Left ventricle myocardium inferior (tissue), 1 donor: ENCODE data around the gene DGAT2. TPM values are rescaled to one million over a fixed set of nuclear protein-coding genes. Genes with fewer than 3 reads are reported as not detected.
A peak's percentile ranks its signal among the peaks of the same experiment; 100 is the strongest.

ENCODE experiments used
- DNase-seq: peaks from one replicate; pipeline ENCODE4 v3.0.0-alpha.2; 2020
- H3K27ac ChIP-seq: fragments of 200-600 bp; replicated peaks from 2 replicates; pipeline ENCODE4 v1.8.0; 2021
- H3K27me3 ChIP-seq: fragments of 200-600 bp; 2 replicates; pipeline ENCODE4 v1.8.0; 2021; ENCODE audit warnings: low read depth
- H3K36me3 ChIP-seq: fragments of 200-600 bp; 2 replicates; pipeline ENCODE4 v1.8.0; 2021
- H3K4me1 ChIP-seq: fragments of 200-600 bp; 2 replicates; pipeline ENCODE4 v1.8.0; 2021
- H3K4me3 ChIP-seq: fragments of 200-600 bp; 2 replicates; pipeline ENCODE4 v1.8.0; 2021; ENCODE audit warnings: mild to moderate bottlenecking, moderate library complexity
- H3K9me3 ChIP-seq: fragments of 200-600 bp; replicated peaks from 2 replicates; pipeline ENCODE4 v1.8.0; 2021
- intact Hi-C: fragments of 100-400 bp; cut with micrococcal nuclease; formaldehyde crosslinking; loops from one replicate; pipeline ENCODE4 v1.11.0; 2022
- total RNA-seq: library from RNA; stranded (reverse); fragmentation: NEBNext Ultra II Directional; extraction: Animal tissue kit (Norgen Biotek cat#: 25700); gene quantifications from one replicate; pipeline ENCODE4 v1.2.1, GENCODE V29; 2021
- TF ChIP-seq, protein P1 (sequence below): fragments of 200-600 bp; IDR thresholded peaks from 2 replicates; pipeline ENCODE4 v1.8.0; 2021; ENCODE audit warnings: antibody characterized with exemption, mild to moderate bottlenecking, borderline replicate concordance
- donor health status: DM: no; HTN: yes; CAD: no; lungs with severe emphysema.

Gene DGAT2
- total RNA-seq, 1 donor from 2014 or later: 6.9 TPM

DNA sequence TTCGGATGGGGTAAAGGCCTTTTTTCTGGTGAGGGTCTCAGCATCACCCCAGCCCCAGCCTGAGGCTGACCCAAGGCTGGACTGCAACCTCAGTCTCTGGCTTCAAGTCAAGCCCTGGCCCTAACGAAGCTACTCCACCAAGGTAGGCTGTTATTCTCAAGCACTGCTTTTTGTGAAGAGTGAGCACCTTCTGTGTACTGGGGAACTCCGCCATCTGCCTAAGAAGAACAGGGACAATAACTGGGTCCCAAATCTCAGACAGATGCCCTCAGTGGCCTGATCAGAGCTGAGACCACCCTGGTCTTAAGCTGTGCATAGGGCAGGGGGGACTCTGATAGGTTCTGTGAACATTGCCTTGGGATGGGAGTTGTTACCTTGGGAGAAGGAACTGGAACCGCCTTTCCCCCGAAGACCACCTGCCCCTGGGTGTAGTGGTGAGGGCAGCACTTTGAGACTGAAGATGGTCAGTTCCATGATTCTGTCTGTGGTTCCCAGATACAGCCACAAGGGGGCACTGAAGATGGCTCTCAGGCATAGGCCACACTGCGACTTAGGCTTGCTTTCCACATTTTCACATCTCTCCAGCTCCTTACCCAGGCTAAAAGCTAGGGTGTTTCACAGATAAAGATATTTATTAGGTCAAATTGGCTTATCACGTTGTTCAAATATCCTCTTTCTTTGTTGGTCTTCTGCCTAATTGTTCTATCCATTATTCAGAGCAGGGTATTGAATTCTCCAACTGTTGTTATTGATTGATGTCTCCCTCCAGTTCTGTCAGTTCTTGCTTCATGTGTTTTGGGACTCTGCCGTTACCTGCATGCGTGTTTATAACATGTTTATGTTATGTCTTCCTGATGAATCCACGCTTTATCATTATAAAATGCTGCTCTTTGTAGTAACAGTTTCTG is 34.6 kb downstream of the DGAT2 start:
- TF ChIP-seq, protein P1, sequence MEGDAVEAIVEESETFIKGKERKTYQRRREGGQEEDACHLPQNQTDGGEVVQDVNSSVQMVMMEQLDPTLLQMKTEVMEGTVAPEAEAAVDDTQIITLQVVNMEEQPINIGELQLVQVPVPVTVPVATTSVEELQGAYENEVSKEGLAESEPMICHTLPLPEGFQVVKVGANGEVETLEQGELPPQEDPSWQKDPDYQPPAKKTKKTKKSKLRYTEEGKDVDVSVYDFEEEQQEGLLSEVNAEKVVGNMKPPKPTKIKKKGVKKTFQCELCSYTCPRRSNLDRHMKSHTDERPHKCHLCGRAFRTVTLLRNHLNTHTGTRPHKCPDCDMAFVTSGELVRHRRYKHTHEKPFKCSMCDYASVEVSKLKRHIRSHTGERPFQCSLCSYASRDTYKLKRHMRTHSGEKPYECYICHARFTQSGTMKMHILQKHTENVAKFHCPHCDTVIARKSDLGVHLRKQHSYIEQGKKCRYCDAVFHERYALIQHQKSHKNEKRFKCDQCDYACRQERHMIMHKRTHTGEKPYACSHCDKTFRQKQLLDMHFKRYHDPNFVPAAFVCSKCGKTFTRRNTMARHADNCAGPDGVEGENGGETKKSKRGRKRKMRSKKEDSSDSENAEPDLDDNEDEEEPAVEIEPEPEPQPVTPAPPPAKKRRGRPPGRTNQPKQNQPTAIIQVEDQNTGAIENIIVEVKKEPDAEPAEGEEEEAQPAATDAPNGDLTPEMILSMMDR: peak; percentile 93
- peak; percentile 69 for DNase-seq
- peaks cover 6% of the 10 kb centered on the region for H3K4me1 ChIP-seq
- intact Hi-C loops: no loop called here
- no peak overlapping the region for H3K27ac ChIP-seq
- no peaks in the 10 kb centered on the region for H3K9me3 ChIP-seq
- no peaks in the 10 kb centered on the region for H3K27me3 ChIP-seq
- no peaks in the 10 kb centered on the region for H3K36me3 ChIP-seq
- H3K4me3 ChIP-seq: no peak overlapping the region

DNA sequence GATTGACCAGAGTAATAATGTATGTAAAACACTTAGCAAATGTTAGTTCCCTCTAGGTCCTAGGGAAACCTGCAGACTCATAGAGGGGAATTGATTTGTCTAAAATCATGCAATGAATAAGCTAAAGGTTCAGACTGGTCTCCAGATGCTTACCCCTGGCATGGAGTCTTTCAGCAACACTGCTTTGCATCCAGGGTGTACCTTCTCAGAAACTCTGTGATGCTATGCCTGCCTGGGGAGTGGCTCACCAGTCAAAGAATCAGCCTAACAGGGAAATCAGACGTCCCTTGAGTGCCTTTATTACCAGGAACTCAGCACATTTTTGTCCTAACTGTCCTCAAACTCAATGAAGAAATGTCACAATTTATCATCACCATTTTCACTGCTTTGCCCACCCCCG is 40.5 kb downstream of the DGAT2 start:
- no peaks in the 10 kb centered on the region for H3K27me3 ChIP-seq
- H3K4me1 ChIP-seq: peaks cover 17% of the 10 kb centered on the region
- no peaks in the 10 kb centered on the region for H3K9me3 ChIP-seq
- H3K36me3 ChIP-seq: no peaks in the 10 kb centered on the region
- intact Hi-C loops: no loop called here
- TF ChIP-seq, protein P1: no peak
- H3K27ac ChIP-seq: no peak overlapping the region
- no peak for DNase-seq
- H3K4me3 ChIP-seq: no peak overlapping the region

DNA sequence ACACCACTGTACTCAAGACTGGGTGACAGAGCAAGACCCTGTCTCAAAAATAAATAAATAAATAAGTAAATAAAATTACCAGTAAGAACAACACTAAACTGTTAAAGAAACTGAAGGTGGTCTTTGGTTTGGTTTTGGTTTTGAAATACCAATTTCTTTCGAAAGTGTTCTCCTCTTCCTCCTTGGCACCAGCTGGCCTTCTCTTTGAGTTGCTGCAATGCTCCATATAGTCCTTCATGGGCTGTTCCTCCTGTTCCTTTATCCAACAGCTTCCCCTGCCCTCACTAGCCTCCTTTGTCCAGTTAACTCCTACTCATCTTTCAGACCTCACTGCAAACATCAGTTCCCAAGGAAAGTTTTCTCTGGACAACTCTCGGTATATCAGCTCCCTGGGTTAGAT is 41.4 kb downstream of the DGAT2 start:
- H3K36me3 ChIP-seq: no peaks in the 10 kb centered on the region
- TF ChIP-seq, protein P1: no peak
- H3K4me1 ChIP-seq: peaks cover 21% of the 10 kb centered on the region
- H3K4me3 ChIP-seq: no peak overlapping the region
- no peak overlapping the region for H3K27ac ChIP-seq
- no peak for DNase-seq
- intact Hi-C loops: no loop called here
- H3K9me3 ChIP-seq: no peaks in the 10 kb centered on the region
- no peaks in the 10 kb centered on the region for H3K27me3 ChIP-seq

DNA sequence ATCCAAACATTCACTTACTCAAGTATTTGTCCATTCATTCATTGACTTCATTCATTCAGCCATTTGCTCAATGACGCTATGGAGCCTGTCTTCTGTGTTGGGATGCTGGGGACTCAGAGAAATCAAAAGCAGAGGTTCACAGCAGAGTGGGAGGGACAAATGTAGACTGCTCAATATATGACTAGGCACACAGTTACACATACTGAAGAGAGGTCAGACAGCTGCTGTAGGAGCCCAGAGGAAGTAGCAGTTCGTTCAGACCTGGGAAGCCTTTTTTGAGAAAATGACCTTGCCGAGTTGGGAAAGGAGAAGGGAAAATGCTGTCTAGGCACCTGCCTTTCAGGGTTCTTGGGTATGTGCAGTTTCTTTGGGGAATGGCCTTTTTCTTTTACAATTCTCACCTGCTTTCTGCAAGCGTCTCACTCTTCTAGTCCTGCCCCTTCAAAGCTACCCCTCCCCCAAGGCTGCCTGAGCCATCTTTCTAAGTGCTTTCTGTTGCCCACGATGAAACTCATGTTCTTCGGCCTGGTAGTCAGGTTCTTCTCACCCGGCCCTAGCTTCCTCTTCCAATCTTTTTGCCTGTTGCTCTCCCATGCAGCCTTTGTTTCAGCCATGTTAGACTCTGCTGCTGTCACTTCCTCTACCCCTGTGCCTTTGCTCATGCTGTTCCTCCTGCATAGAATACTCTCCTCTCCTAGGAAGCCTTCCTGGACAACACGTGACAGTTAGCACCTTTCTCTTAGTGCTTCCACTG is 42.2 kb downstream of the DGAT2 start:
- Histone ChIP-seq H3K4me1 (peaks cover 29% of the 10 kb centered on the region), H3K27ac (no peak overlapping the region), H3K4me3 (no peak overlapping the region), H3K27me3 (no peaks in the 10 kb centered on the region), H3K36me3 (no peaks in the 10 kb centered on the region), H3K9me3 (no peaks in the 10 kb centered on the region)
- TF ChIP-seq, protein P1: no peak
- no peak for DNase-seq
- intact Hi-C loops: no loop called here

DNA sequence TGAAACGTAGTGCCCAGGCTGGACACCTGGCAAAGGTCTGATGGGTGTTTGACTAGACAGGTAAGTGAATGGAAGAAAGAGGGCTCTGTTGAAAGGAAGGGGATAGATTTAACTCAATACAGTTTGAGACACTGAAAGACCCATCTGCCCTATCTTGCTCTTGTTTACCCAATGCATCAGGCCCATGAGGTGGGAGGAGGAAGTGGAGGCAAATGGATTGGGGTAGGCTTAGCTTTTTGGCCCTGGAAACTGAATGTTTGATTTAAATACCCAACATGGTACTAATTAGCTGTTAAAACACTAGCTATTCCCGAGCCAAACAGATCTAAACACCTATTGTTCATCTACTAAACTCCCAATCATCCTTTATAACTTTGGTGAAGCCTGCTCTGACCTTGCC is 42.9 kb downstream of the DGAT2 start:
- Histone ChIP-seq H3K27ac (no peak overlapping the region), H3K27me3 (no peaks in the 10 kb centered on the region), H3K9me3 (no peaks in the 10 kb centered on the region), H3K4me3 (no peak overlapping the region), H3K36me3 (no peaks in the 10 kb centered on the region), H3K4me1 (peaks cover 35% of the 10 kb centered on the region)
- no peak for DNase-seq
- TF ChIP-seq, protein P1: no peak
- intact Hi-C loops: no loop called here
